Mesendoderm (in vitro differentiated cells): Measurements from ENCODE around the gene HSPA1L.

Experiments used
- DNase-seq: peaks from one replicate; pipeline ENCODE4 v3.0.0; 2013
- H2AK5ac ChIP-seq: 2 replicates; pipeline ENCODE4 v1.6.1; 2013; ENCODE audit warnings: low read length, inconsistent platforms
- H2BK120ac ChIP-seq: 2 replicates; pipeline ENCODE4 v1.6.1; 2013; ENCODE audit warnings: low read depth, mild to moderate bottlenecking, low read length, moderate library complexity, mixed read lengths
- H2BK15ac ChIP-seq: replicated peaks from 2 replicates; pipeline ENCODE4 v1.6.1; 2013; ENCODE audit warnings: low read depth, mild to moderate bottlenecking, moderate library complexity
- H2BK5ac ChIP-seq: 2 replicates; pipeline ENCODE4 v1.6.1; 2013; ENCODE audit warnings: low read length, inconsistent platforms
- H3K18ac ChIP-seq: 2 replicates; pipeline ENCODE4 v1.6.1; 2013; ENCODE audit warnings: mild to moderate bottlenecking, low read length, mixed read lengths
- H3K23ac ChIP-seq: one replicate; pipeline ENCODE4 v1.6.1; 2013; ENCODE audit warnings: low read length
- H3K27ac ChIP-seq: 2 replicates; pipeline ENCODE4 v1.5.1; 2013; ENCODE audit warnings: low read depth, mild to moderate bottlenecking, inconsistent platforms, low read length, moderate library complexity
- H3K27me3 ChIP-seq: 2 replicates; pipeline ENCODE4 v1.6.1; 2013; ENCODE audit warnings: low read length, control low read depth, mild to moderate bottlenecking, inconsistent platforms; ENCODE audit not compliant: insufficient read depth, poor library complexity
- H3K36me3 ChIP-seq: 2 replicates; pipeline ENCODE4 v1.6.1; 2013; ENCODE audit warnings: low read length, inconsistent platforms; ENCODE audit not compliant: control insufficient read depth, insufficient read depth
- H3K4ac ChIP-seq: one replicate; pipeline ENCODE4 v1.6.1; 2013; ENCODE audit warnings: low read depth, mild to moderate bottlenecking, low read length, moderate library complexity
- H3K4me1 ChIP-seq: 2 replicates; pipeline ENCODE4 v1.6.1; 2013; ENCODE audit warnings: low read depth, low read length, inconsistent platforms; ENCODE audit not compliant: control insufficient read depth
- H3K4me2 ChIP-seq: 2 replicates; pipeline ENCODE4 v1.6.1; 2013; ENCODE audit warnings: low read length
- H3K4me3 ChIP-seq: 2 replicates; pipeline ENCODE4 v1.5.1; 2013; ENCODE audit warnings: mild to moderate bottlenecking, low read length
- H3K56ac ChIP-seq: one replicate; pipeline ENCODE4 v1.6.1; 2013; ENCODE audit warnings: low read length
- H3K79me1 ChIP-seq: 2 replicates; pipeline ENCODE4 v1.6.1; 2013; ENCODE audit warnings: low read length, inconsistent platforms
- H3K79me2 ChIP-seq: 2 replicates; pipeline ENCODE4 v1.6.1; 2013; ENCODE audit warnings: mild to moderate bottlenecking, low read length; ENCODE audit not compliant: control insufficient read depth, insufficient read depth
- H3K9ac ChIP-seq: 2 replicates; pipeline ENCODE4 v1.6.1; 2013; ENCODE audit warnings: low read length, inconsistent platforms
- H4K5ac ChIP-seq: one replicate; pipeline ENCODE4 v1.6.1; 2013; ENCODE audit warnings: low read length
- H4K8ac ChIP-seq: one replicate; pipeline ENCODE4 v1.6.1; 2013; ENCODE audit warnings: low read depth, mild to moderate bottlenecking, control low read depth, low read length, moderate library complexity
- WGBS: extraction: QIAGEN DNeasy Blood & Tissue Kit; methylation state at CpG from one replicate; pipeline ENCODE4 v1.1.7; 2013; ENCODE audit warnings: low lambda C conversion rate, missing lambda C conversion rate; ENCODE audit not compliant: insufficient coverage; ENCODE audit errors: extremely low coverage; 5-methylcytosine and 5-hydroxymethylcytosine counted together

HSPA1L gene

GRCh38 chr6:31851485-31851832 lies 36.4 kb upstream of the HSPA1L start:
- Histone ChIP-seq H3K56ac (no peak overlapping the region), H3K79me1 (no peaks in the 10 kb centered on the region), H2BK5ac (no peak overlapping the region), H3K36me3 (no peaks in the 10 kb centered on the region), H3K9ac (no peak overlapping the region), H2BK15ac (no peak overlapping the region), H3K79me2 (no peaks in the 10 kb centered on the region), H3K4me3 (no peak overlapping the region), H3K18ac (no peak overlapping the region), H3K4me2 (no peak overlapping the region), H3K27ac (no peak overlapping the region), H3K4me1 (no peaks in the 10 kb centered on the region), H2AK5ac (no peak overlapping the region), H2BK120ac (no peak overlapping the region), H3K23ac (no peak overlapping the region), H4K5ac (no peak overlapping the region), H3K4ac (no peak overlapping the region), H4K8ac (no peak overlapping the region), H3K27me3 (no peaks in the 10 kb centered on the region)
- WGBS, result no CpG with 5 or more reads among the region's 2 CpGs
- DNase-seq, result no peak

- H3K27ac ChIP-seq, result no peak overlapping the region
- no peak overlapping the region for H2BK120ac ChIP-seq
- H3K9ac ChIP-seq, result no peak overlapping the region
- H3K79me1 ChIP-seq, result no peaks in the 10 kb centered on the region
- no peaks in the 10 kb centered on the region for H3K4me1 ChIP-seq
- no peaks in the 10 kb centered on the region for H3K79me2 ChIP-seq
- DNase-seq, result no peak
- H3K27me3 ChIP-seq, result no peaks in the 10 kb centered on the region
- no peak overlapping the region for H4K5ac ChIP-seq
- no peak overlapping the region for H2BK15ac ChIP-seq
- no peak overlapping the region for H2AK5ac ChIP-seq
- H3K4me2 ChIP-seq, result no peak overlapping the region
- no CpG with 5 or more reads among the region's 2 CpGs for WGBS
- no peak overlapping the region for H3K4me3 ChIP-seq
- no peaks in the 10 kb centered on the region for H3K36me3 ChIP-seq
- H3K4ac ChIP-seq, result no peak overlapping the region
- no peak overlapping the region for H2BK5ac ChIP-seq
- H3K18ac ChIP-seq, result no peak overlapping the region
- H3K56ac ChIP-seq, result peak overlapping the region; percentile 1
- H3K23ac ChIP-seq, result no peak overlapping the region
- H4K8ac ChIP-seq, result no peak overlapping the region
Observed at GRCh38 chr6:31850765-31851484, 35.8 kb upstream of the HSPA1L start.

- H3K18ac ChIP-seq, result no peak overlapping the region
- no CpG with 5 or more reads among the region's 2 CpGs for WGBS
Observed at GRCh38 chr6:31847276-31847978, 32.3 kb upstream of the HSPA1L start.

GRCh38 chr6:31844507-31844906 lies 29.4 kb upstream of the HSPA1L start:
- Histone ChIP-seq H3K23ac (no peak overlapping the region), H2BK15ac (no peak overlapping the region), H2BK5ac (no peak overlapping the region), H2BK120ac (no peak overlapping the region), H3K27ac (no peak overlapping the region), H3K9ac (no peak overlapping the region), H4K5ac (no peak overlapping the region), H3K18ac (no peak overlapping the region), H3K79me2 (no peaks in the 10 kb centered on the region), H3K4me1 (no peaks in the 10 kb centered on the region), H3K4me3 (no peak overlapping the region), H3K27me3 (no peaks in the 10 kb centered on the region), H3K4ac (no peak overlapping the region), H3K79me1 (no peaks in the 10 kb centered on the region), H2AK5ac (no peak overlapping the region), H4K8ac (no peak overlapping the region), H3K4me2 (no peak overlapping the region), H3K56ac (no peak overlapping the region), H3K36me3 (peaks cover 9% of the 10 kb centered on the region)
- DNase-seq, result no peak
- WGBS, result no CpG with 5 or more reads among the region's 3 CpGs

More at GRCh38 chr6:31847276-31847978, 32.3 kb upstream of the HSPA1L start:
- peak; percentile 52 for DNase-seq
- Histone ChIP-seq H4K8ac (no peak overlapping the region), H2BK120ac (no peak overlapping the region), H3K4ac (no peak overlapping the region), H3K79me1 (no peaks in the 10 kb centered on the region), H4K5ac (no peak overlapping the region), H3K79me2 (no peaks in the 10 kb centered on the region), H3K4me1 (no peaks in the 10 kb centered on the region), H3K36me3 (no peaks in the 10 kb centered on the region), H2BK15ac (no peak overlapping the region), H3K9ac (no peak overlapping the region), H2AK5ac (no peak overlapping the region), H3K23ac (no peak overlapping the region), H3K27me3 (no peaks in the 10 kb centered on the region), H3K27ac (no peak overlapping the region), H3K56ac (no peak overlapping the region), H3K4me2 (no peak overlapping the region), H3K4me3 (no peak overlapping the region), H2BK5ac (no peak overlapping the region)

GRCh38 chr6:31842053-31842452 lies 27.0 kb upstream of the HSPA1L start:
- peaks cover 9% of the 10 kb centered on the region for H3K79me1 ChIP-seq
- peaks cover 27% of the 10 kb centered on the region for H3K36me3 ChIP-seq
- no peak for DNase-seq
- no peak overlapping the region for H3K9ac ChIP-seq
- no peak overlapping the region for H3K56ac ChIP-seq
- no peak overlapping the region for H3K4me2 ChIP-seq
- H3K79me2 ChIP-seq, result peaks cover 22% of the 10 kb centered on the region
- no peak overlapping the region for H4K8ac ChIP-seq
- H2BK120ac ChIP-seq, result no peak overlapping the region
- no peak overlapping the region for H3K23ac ChIP-seq
- no peak overlapping the region for H2BK5ac ChIP-seq
- no peak overlapping the region for H4K5ac ChIP-seq
- no CpG with 5 or more reads among the region's 9 CpGs for WGBS
- H2AK5ac ChIP-seq, result no peak overlapping the region
- no peak overlapping the region for H3K18ac ChIP-seq
- no peaks in the 10 kb centered on the region for H3K27me3 ChIP-seq
- H3K4me1 ChIP-seq, result no peaks in the 10 kb centered on the region
- no peak overlapping the region for H3K4me3 ChIP-seq
- H3K4ac ChIP-seq, result no peak overlapping the region
- H3K27ac ChIP-seq, result no peak overlapping the region
- H2BK15ac ChIP-seq, result no peak overlapping the region
